Frontal cortex (tissue), 1 donor: ENCODE data around the gene ZNF221. TPM values are rescaled to one million over a fixed set of nuclear protein-coding genes. Genes with fewer than 3 reads are reported as not detected.

Source experiments
- small RNA-seq: library from RNA; depleted of rRNA; stranded (forward); fragments of <200 nt; gene quantifications from one replicate; pipeline ENCODE3, GENCODE V24; 2014
- total RNA-seq: library from RNA; depleted of rRNA; stranded (reverse); fragments of >200 nt; gene quantifications from one replicate; pipeline ENCODE4 v1.2.3, GENCODE V29; 2014

ZNF221 gene
- total RNA-seq, 1 donor from 2014 or later: 15.9 TPM

Small RNAs within 50 kb of the gene (small RNA-seq; reads per million reads assigned to genes)
- not detected for gene AC006213.5

Other genes with a start within 250 kb of the ZNF221 start
- not detected for gene IRGC, start 235.2 kb upstream of the ZNF221 start, total RNA-seq
- 6.9 TPM for gene SMG9, start 196.3 kb upstream of the ZNF221 start, total RNA-seq
- not detected for gene KCNN4, start 170.3 kb upstream of the ZNF221 start, total RNA-seq
- gene LYPD5, start 148.8 kb upstream of the ZNF221 start, total RNA-seq: 2.0 TPM
- gene ZNF283, start 123.9 kb upstream of the ZNF221 start, total RNA-seq: 33.4 TPM
- 4.9 TPM for gene ZNF404, start 67.3 kb upstream of the ZNF221 start, total RNA-seq
- 25.3 TPM for gene ZNF45, start 15.9 kb upstream of the ZNF221 start, total RNA-seq
- 13.0 TPM for gene ZNF155, start 33.0 kb downstream of the ZNF221 start, total RNA-seq
- gene ZNF230, start 51.7 kb downstream of the ZNF221 start, total RNA-seq: 11.0 TPM
- gene ZNF222, start 74.2 kb downstream of the ZNF221 start, total RNA-seq: 18.3 TPM
- gene ZNF223, start 100.8 kb downstream of the ZNF221 start, total RNA-seq: 16.3 TPM
- 11.8 TPM for gene ZNF284, start 120.9 kb downstream of the ZNF221 start, total RNA-seq
- gene ZNF224, start 143.1 kb downstream of the ZNF221 start, total RNA-seq: 43.2 TPM
- 13.9 TPM for gene ZNF225, start 162.2 kb downstream of the ZNF221 start, total RNA-seq
- 30.6 TPM for gene ZNF234, start 190.3 kb downstream of the ZNF221 start, total RNA-seq
- gene ZNF226, start 213.9 kb downstream of the ZNF221 start, total RNA-seq: 37.9 TPM